Activated T-helper 1 cell treated with anti-CD3 and anti-CD28 coated beads, Interleukin-2, amount 50 U/mL, for 16 hours (primary cell): ENCODE results near the gene OARD1.

ENCODE experiments used
- DNase-seq, 2 donors: peaks; one replicate each; pipeline ENCODE4 v3.0.0-alpha.2; 2020; ENCODE audit warnings: low read depth in 1 of 2, low spot score in 1 of 2

OARD1 gene

DNA sequence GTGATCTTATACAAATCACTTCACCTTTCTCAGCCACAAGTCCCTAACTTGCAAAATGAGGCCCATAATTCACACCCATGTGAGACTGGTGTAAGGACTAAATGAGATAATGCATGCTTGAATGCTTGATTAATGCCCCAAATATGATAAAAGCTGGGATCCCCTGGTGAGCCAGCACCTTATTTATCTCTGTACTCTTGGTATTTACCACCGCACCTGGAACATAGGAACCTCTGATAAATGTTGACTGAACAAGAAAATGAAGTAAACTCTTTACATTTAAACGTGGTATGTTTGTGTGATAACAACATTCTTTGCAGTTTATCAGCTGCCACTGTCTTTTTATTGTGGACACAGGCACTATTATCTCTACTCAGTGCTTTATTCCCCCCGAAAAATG, 21.6 kb downstream of the OARD1 start:
- DNase-seq: no peak

DNA sequence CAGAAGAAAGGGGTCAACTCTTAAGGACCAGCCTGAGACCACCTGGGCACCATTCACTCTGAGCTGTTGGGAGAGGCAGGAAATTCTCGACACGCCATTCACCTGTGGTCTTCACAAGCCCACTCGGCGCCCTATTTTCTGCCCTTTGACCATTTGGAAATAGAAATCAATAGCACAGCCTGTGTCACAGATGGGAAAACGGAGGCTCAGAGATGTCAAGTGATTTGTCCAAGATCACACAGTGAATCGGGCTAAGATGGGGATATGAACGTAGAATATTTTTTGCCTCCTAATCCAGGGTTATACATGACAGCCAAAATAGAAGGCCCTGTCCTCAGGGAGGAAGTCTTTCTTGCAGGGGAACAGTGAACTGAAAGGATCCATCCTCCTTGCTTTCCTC, 22.2 kb downstream of the OARD1 start:
- DNase-seq: no peak

DNA sequence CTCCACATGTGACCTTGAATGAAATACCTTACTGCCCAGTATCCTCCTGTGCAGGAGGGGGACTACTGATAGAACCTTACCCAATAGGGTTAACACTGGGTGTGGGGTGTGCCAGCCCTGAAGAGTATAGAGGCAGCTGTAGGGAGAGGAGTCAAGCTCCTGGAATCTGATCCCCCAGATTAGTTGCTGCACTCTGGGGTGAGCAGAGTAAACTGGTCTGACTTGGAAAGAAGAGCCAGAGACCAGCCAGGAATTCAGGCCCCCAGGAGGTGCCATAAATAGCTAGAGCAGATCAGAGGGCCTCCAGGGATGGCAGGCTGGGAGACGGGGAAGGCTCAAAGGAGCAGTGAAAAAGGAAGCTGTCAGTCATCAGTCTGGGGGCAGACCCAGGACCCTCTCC, 22.6 kb downstream of the OARD1 start:
- no peak for DNase-seq

DNA sequence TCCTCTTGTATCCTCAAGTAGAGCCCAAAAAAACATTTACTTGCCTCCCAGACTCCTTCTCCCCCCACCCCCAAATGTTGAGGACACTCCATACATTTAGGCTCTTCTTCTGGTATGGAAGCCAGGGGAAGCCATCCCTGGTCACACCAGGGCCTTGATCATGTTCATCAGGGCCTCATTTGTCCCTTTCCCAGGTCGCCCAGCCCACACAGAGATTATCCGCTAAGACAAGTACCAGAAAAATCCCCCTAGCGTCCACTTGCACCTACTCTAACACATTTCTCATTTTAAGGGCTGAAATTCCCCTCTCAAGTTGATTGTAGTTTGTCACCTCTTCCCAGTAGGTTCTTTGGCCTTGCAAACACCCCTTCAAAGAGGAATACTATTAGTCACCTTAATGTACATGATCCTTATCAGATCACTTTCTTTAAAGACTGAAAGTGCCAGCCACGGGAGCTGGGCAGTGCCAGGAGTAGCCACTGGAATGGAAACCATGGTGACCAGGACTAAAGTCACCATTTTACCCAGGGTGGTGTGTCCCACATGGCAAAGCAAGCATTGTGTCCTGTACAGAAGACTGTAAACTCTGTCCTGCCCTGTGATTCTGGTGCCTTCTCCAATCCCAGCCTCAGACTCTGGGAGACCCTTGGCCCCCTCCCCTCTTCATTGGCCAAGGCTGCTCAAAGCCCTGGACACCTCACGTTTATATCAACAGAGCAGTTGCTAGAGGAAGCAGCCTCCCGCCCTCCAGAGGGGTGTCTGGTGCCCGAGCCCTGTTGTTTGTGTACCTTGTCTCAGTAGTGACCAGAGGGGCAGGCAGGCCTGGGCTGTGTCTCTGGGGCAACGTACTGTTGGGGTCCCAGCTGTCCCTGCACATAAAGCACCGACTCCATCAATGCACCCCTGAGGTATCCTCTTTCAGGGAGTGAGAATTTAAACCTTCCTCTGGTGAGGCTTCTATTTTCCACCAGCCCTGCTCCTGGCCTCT, 24.1 kb downstream of the OARD1 start:
- no peak for DNase-seq

- no peak for DNase-seq
These were observed 24.9 kb downstream of the OARD1 start for GRCh38 chr6:41047306-41047705.

DNA sequence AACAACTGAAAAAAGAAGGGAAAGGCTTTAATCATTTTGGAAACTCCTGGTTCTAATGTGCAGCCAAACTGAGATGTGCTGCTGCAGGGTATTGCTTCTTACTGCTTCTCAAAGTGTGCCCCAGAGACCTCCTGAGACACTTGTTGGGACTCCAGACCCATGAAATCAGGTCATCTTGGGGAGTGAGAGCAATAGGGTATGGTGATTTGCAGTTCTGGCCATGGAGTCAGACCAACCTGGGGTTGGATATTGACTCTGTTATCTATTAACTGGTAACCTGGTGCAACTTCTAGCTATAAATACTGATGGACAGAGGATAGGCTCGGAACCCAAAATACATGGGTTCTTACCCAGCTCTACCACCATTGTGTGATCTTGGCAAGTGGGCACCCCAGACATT, 26.1 kb downstream of the OARD1 start:
- no peak for DNase-seq

GRCh38 chr6:41045664-41046063, 26.5 kb downstream of the OARD1 start:
- DNase-seq: no peak

GRCh38 chr6:41043151-41043550, 29.0 kb downstream of the OARD1 start:
- no peak for DNase-seq

GRCh38 chr6:41042226-41043055, 29.7 kb downstream of the OARD1 start, which contains the start of gene TSPO2:
TSS of gene TSPO2 (plus strand) at chr6:41042467. CDS start at chr6:41042986, 519 bp downstream.
- DNase-seq: no peak

DNA sequence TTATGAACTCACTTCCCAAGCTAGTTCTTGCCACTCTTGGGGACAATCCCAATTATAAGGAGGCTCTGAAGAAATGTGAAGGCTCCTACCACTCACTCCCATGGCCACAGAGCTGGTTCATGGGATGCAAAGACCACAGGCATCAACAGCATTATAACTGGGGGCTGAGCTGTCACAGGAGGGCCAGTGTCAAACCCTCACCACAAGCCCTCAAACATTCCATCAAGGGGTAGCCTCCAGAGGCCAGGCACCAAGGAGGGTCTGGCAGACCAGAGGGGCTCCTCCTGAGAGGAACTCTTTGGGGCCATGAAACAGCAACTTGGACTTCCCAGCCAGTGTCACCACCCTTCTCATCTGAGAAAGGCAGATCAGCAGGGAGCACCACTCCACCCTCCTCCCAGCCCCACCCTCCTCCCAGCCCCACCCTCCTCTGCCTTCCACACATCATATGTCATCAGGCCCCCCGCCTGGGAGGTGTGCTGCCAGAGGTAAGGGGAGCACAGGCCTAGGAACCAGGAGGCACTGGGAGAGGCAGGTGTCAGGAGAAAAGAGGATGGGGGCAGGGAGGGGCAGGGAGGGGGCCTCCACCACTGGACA, 31.1 kb downstream of the OARD1 start:
- DNase-seq: no peak

GRCh38 chr6:41040101-41040939, 31.8 kb downstream of the OARD1 start:
- DNase-seq: no peak

DNA sequence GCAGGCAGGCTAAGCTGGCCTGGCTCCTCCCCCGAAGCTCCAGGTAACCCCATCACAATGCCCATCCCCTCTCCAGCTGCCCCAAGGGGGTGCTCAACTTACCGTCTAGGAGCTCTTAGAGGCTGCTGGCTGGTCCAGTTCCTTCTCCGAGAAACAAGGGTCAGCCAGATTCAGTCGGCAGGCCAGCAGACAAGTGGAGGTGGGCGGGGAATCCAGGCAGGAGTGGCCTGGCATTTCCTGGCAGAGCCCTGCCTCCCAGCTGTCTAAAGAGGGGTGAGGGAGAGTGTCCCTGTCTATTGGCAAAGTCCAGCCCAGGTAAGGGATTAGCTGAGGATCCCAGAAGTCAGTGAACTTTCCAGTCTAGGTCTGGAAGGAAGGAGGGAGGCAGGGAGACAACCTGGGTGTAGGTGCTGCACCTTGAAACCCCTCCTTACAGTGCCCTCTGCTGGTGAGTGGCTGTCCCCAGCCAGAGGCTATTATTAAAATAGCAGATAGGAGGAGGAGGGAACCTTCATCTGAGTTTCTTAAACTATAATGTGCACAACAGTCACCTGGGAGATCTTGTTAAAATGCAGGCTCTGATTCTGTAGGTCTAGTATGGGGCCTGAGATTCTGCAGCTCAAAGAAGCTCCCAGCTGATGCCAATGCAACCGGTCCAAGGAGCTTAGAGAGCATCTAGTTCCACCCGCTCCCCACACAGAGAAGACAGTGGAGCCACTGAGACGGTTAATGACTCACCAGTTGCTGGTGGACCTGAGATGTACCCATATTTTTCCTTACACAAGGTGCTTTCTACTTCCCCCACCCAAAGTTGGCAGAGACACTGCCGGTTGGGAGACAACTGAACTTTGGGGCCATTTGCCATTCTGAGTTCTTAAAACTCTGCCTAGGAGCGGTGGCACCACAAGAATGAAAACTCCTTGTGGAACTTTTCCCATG, 32.8 kb downstream of the OARD1 start, which contains the start of gene UNC5CL:
UNC5CL (minus strand) TSS at position 162 of the 939 bp plus-strand sequence. CDS start 4,147 bp downstream, outside the sequence.
- DNase-seq: peak in 1 of 2 donors; percentile 12

DNA sequence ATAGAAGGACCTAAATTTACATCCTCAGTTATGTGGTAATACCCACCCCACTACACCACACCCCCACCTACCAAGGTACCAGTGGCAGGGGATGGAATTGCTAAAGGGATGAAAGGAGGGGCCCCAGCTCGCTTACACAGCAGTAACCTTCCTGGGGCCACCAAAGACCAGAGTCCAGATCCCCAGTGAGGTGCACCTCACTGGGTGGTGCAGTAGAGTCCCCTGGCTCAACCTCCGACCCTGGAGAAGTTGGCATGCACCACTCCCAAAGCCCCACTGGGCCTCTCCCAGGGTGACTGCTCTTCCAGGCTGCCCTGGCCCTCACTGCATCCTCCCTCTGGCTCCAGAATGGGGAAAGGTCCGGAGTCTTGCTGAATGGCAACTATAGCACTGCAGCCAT, 34.0 kb downstream of the OARD1 start:
- no peak for DNase-seq

DNA sequence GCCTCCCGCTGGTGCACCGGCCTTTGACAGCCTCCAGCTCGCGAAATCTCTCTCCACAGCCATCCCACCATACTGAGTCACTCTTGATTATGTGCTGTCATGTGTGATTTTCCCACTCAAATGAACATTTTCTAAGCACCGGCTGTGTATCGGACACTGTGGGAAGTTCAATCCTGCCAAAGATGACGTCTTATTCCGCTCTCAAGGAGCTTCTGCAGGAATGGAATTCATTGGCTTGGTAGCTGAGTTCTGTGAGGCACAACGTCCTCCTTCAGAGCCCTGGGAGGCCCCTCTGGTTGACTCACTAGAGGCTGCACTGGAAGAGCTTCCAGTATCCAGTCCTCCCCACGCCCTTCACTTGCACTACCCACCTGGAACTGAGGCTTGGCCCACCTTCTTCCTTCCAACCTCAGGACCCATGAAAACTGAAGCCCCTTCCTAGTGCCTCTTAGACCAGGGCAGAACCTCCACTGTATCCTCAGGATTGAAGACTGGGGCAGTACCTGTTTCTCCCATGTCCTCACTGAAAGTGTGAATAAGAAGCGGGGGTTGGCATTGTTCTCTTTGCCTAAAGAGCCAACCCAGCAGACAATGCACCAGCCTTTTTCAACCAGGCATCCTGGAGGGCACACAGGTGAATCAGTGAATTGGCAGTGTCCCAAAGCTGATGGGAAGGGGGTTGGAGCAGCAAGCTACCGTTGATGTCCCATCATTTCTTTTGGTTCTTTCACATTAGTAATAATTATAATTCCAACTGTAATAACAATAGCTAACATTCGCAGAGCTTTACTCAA, 34.9 kb downstream of the OARD1 start:
- no peak for DNase-seq

GRCh38 chr6:41036601-41037000, 35.6 kb downstream of the OARD1 start:
- no peak for DNase-seq

- DNase-seq: no peak
These were observed 36.0 kb downstream of the OARD1 start for GRCh38 chr6:41036186-41036585.

GRCh38 chr6:41033776-41034175, 38.4 kb downstream of the OARD1 start:
- no peak for DNase-seq

DNA sequence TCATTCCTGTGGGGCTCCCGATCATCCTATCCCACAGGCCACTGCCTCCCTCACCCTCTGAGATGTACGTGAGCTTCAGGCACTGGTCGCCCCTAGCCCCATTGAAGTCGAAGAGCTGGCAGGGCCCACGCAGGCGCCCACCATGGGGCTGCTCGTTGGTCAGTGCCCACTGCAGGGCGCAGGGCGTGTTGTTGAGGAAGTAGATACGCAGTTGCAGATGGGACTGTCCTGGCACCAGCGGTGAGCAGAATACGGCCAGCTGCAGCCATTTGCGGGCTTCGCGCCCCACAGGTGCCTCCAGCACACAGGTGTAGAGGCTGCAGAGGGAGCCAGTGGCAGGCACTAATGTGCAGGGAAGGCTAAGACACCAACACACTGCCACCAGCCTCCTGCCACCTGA, 39.3 kb downstream of the OARD1 start:
- no peak for DNase-seq
